ENCODE measurements around the gene CDC42EP5.
"Not testable (repeated sequence)": the region's sequence is repeated elsewhere in the genome, so short reads cannot be mapped to it uniquely, and the experiment has no call there.

CDC42EP5 gene

GRCh38 chr19:54489766-54490165, 16.7 kb upstream of the CDC42EP5 start:
- no peak for DNase-seq (ENCODE audit: low read depth in 3 of 3, low spot score in 1 of 3)

- no peak for DNase-seq (ENCODE audit: low read depth in 3 of 3, low spot score in 1 of 3)
These were observed 16.2 kb upstream of the CDC42EP5 start for GRCh38 chr19:54489341-54489740.

GRCh38 chr19:54485851-54486250, 12.8 kb upstream of the CDC42EP5 start:
- DNase-seq (ENCODE audit: low read depth in 3 of 3, low spot score in 1 of 3): no peak

GRCh38 chr19:54484451-54484850, 11.4 kb upstream of the CDC42EP5 start:
- DNase-seq (ENCODE audit: low read depth in 3 of 3, low spot score in 1 of 3): no peak

- DNase-seq (ENCODE audit: low read depth in 3 of 3, low spot score in 1 of 3): no peak
These were observed 9.8 kb upstream of the CDC42EP5 start for GRCh38 chr19:54482889-54483288.

- DNase-seq (ENCODE audit: low read depth in 3 of 3, low spot score in 1 of 3): no peak
These were observed 8.3 kb upstream of the CDC42EP5 start for GRCh38 chr19:54481326-54481930.

- DNase-seq (ENCODE audit: low read depth in 3 of 3, low spot score in 1 of 3): no peak
These were observed 7.0 kb upstream of the CDC42EP5 start for GRCh38 chr19:54480051-54480450.

- DNase-seq (ENCODE audit: low read depth in 3 of 3, low spot score in 1 of 3): no peak
These were observed 5.7 kb upstream of the CDC42EP5 start for GRCh38 chr19:54478677-54479266.

GRCh38 chr19:54477650-54478049, 4.6 kb upstream of the CDC42EP5 start:
- no peak for DNase-seq (ENCODE audit: low read depth in 3 of 3, low spot score in 1 of 3)

GRCh38 chr19:54475706-54476105, 2.6 kb upstream of the CDC42EP5 start:
- DNase-seq (ENCODE audit: low read depth in 3 of 3, low spot score in 1 of 3): no peak

GRCh38 chr19:54473892-54474372, 836 bp upstream of the CDC42EP5 start:
- DNase-seq (ENCODE audit: low read depth in 3 of 3, low spot score in 1 of 3): no peak

GRCh38 chr19:54470991-54471782, 1.9 kb downstream of the CDC42EP5 start:
- no peak for DNase-seq (ENCODE audit: low read depth in 3 of 3, low spot score in 1 of 3)

GRCh38 chr19:54470276-54470887, 2.7 kb downstream of the CDC42EP5 start:
- no peak for DNase-seq (ENCODE audit: low read depth in 3 of 3, low spot score in 1 of 3)

- no peak for DNase-seq (ENCODE audit: low read depth in 3 of 3, low spot score in 1 of 3)
These were observed 3.6 kb downstream of the CDC42EP5 start for GRCh38 chr19:54469496-54469934.

GRCh38 chr19:54466110-54466480, 7.0 kb downstream of the CDC42EP5 start:
- DNase-seq (ENCODE audit: low read depth in 3 of 3, low spot score in 1 of 3): not testable (repeated sequence)

- DNase-seq (ENCODE audit: low read depth in 3 of 3, low spot score in 1 of 3): no peak
These were observed 7.5 kb downstream of the CDC42EP5 start for GRCh38 chr19:54465426-54466109.

GRCh38 chr19:54464630-54465425, 8.3 kb downstream of the CDC42EP5 start:
- DNase-seq (ENCODE audit: low read depth in 3 of 3, low spot score in 1 of 3): peak in 2 of 3 donors; percentile 16 to 52

GRCh38 chr19:54464044-54464629, 9.0 kb downstream of the CDC42EP5 start:
- peak; percentile 43 to 71 (median 44) for DNase-seq (ENCODE audit: low read depth in 3 of 3, low spot score in 1 of 3)

- peak; percentile 64 to 88 (median 82) for DNase-seq (ENCODE audit: low read depth in 3 of 3, low spot score in 1 of 3)
These were observed 9.5 kb downstream of the CDC42EP5 start, which contains the start of gene LENG9 for GRCh38 chr19:54463531-54464043. Gene LENG9, minus strand, starts transcription at chr19:54463778. Its CDS starts 252 bp downstream, at chr19:54463526.
